Measurements from ENCODE around the gene ZNF750.

GRCh38 chr17:82831041-82831817 is 8.6 kb downstream of the ZNF750 start:
- TF ChIP-seq HDAC2 (CRISPR knock-in tag; IDR thresholded peaks at IDR 0.05) = no peak
- TF ChIP-seq NFAT5 (CRISPR knock-in tag; IDR thresholded peaks at IDR 0.05) = no peak
- no peak for TF ChIP-seq ZNF232 (CRISPR knock-in tag; IDR thresholded peaks at IDR 0.05; ENCODE audit: borderline replicate concordance)
- no peak for TF ChIP-seq POLR2AphosphoS5 (IDR thresholded peaks at IDR 0.05; ENCODE audit: low read depth, low read length)
- no peak for TF ChIP-seq TP53 (CRISPR knock-in tag; conservative IDR thresholded peaks at IDR 0.05)
- no peak for TF ChIP-seq NPAS2 (CRISPR knock-in tag; IDR thresholded peaks at IDR 0.05; ENCODE audit: borderline replicate concordance)
- TF ChIP-seq ZNF629 (CRISPR knock-in tag; conservative IDR thresholded peaks at IDR 0.05) = no peak
